Omental fat pad (tissue), 4 donors: Measurements from ENCODE around the gene SLC4A1AP. TPM values are rescaled to one million over a fixed set of nuclear protein-coding genes. Genes with fewer than 3 reads are reported as not detected.
"Not testable (repeated sequence)": the region's sequence is repeated elsewhere in the genome, so short reads cannot be mapped to it uniquely, and the experiment has no call there.

Source experiments
- ATAC-seq: fragments of 150-250 bp; one replicate; pipeline ENCODE4 v1.9.1; 2016; ENCODE audit warnings: mild to moderate bottlenecking, moderate library complexity; ENCODE audit not compliant: low FRiP score
- DNase-seq: peaks from one replicate; pipeline ENCODE4 v3.0.0-alpha.2; 2019; ENCODE audit warnings: low spot score
- total RNA-seq, 4 donors: library from RNA; depleted of rRNA; stranded (reverse); fragments of >200 nt; gene quantifications; one replicate each; pipeline ENCODE4 v1.1.0, GENCODE V29; 2016
- TF ChIP-seq, protein P1 (sequence below), 3 donors: fragments of 450-650 bp; IDR thresholded peaks; one replicate each; pipeline ENCODE4 v1.5.1; 2016 to 2017; ENCODE audit warnings: antibody characterized with exemption in 3 of 3, mild to moderate bottlenecking in 3 of 3, moderate library complexity in 2 of 3

Gene SLC4A1AP, protein sequence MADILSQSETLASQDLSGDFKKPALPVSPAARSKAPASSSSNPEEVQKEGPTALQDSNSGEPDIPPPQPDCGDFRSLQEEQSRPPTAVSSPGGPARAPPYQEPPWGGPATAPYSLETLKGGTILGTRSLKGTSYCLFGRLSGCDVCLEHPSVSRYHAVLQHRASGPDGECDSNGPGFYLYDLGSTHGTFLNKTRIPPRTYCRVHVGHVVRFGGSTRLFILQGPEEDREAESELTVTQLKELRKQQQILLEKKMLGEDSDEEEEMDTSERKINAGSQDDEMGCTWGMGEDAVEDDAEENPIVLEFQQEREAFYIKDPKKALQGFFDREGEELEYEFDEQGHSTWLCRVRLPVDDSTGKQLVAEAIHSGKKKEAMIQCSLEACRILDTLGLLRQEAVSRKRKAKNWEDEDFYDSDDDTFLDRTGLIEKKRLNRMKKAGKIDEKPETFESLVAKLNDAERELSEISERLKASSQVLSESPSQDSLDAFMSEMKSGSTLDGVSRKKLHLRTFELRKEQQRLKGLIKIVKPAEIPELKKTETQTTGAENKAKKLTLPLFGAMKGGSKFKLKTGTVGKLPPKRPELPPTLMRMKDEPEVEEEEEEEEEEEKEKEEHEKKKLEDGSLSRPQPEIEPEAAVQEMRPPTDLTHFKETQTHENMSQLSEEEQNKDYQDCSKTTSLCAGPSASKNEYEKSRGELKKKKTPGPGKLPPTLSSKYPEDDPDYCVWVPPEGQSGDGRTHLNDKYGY
- 10 to 100 TPM; 16.1 to 24.1 (median 20.4) TPM for total RNA-seq

DNA sequence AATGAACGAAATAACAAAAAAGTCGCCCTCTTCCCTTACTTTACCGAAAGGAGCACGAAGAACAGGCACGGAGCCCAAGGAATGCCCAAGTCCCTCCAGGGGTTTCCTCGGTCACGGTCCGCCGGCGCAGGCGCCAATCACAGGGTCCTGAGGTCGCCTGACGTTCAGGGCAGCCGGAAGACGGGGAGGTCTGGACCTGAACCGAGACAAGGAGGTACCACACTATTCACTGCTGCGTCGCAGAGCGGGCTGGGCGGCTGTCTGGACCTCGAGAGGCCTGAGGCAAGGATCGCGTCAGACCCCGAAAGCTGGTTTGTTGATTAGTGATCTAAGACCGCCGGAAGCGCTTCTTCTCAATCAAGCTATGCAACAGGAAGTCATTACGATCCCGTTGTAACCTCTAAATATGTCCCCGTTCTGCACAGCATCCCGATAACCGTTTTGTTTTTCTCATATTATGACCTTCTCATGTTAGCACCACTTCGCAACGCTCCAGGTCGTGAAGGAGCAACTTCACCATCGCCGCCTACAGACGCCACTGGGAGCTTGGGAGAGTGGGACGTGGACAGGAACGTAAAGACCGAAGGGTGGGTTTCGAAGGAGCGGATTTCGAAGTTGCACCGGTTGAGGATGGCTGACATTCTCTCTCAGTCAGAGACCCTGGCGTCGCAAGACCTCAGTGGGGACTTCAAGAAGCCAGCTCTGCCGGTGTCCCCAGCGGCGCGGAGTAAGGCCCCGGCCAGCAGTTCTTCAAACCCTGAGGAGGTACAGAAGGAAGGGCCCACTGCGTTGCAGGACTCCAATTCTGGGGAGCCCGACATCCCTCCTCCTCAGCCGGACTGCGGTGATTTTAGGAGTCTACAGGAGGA is at the start of gene SLC4A1AP, which contains the start of gene SUPT7L:
Gene SLC4A1AP (plus strand): TSS at position 605 of the 869 bp plus-strand sequence. CDS start 26 bp downstream, at position 631.
Gene SUPT7L (minus strand): TSS at position 330 of the 869 bp plus-strand sequence. CDS start 1,422 bp downstream, outside the sequence.
- ATAC-seq, result peak; percentile 82
- DNase-seq, result peak; percentile 29
- TF ChIP-seq, protein P1, sequence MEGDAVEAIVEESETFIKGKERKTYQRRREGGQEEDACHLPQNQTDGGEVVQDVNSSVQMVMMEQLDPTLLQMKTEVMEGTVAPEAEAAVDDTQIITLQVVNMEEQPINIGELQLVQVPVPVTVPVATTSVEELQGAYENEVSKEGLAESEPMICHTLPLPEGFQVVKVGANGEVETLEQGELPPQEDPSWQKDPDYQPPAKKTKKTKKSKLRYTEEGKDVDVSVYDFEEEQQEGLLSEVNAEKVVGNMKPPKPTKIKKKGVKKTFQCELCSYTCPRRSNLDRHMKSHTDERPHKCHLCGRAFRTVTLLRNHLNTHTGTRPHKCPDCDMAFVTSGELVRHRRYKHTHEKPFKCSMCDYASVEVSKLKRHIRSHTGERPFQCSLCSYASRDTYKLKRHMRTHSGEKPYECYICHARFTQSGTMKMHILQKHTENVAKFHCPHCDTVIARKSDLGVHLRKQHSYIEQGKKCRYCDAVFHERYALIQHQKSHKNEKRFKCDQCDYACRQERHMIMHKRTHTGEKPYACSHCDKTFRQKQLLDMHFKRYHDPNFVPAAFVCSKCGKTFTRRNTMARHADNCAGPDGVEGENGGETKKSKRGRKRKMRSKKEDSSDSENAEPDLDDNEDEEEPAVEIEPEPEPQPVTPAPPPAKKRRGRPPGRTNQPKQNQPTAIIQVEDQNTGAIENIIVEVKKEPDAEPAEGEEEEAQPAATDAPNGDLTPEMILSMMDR (IDR thresholded peaks at IDR 0.05), result no peak

DNA sequence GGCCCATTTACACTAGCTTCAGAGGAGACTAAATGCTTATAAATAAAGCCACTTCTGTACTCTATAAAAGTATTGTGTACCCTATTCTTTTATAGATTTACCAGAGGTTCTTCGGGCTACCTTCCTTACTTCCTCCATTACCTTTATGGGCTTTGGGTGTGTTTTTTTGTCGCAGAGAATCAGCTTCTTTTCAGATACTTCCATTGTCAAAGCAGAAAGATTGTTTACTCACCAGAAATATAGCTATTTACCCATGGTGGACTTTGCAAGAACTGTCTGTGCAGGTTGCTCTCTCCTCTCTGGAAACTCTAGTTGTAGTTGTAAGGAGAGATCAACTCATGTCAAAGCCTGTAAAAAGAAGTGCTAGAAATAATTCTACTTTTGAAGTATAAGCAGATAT is 49.7 kb upstream of the SLC4A1AP start:
- DNase-seq (no peak), ATAC-seq (no peak)
- TF ChIP-seq, protein P1 (IDR thresholded peaks at IDR 0.05), result no peak

DNA sequence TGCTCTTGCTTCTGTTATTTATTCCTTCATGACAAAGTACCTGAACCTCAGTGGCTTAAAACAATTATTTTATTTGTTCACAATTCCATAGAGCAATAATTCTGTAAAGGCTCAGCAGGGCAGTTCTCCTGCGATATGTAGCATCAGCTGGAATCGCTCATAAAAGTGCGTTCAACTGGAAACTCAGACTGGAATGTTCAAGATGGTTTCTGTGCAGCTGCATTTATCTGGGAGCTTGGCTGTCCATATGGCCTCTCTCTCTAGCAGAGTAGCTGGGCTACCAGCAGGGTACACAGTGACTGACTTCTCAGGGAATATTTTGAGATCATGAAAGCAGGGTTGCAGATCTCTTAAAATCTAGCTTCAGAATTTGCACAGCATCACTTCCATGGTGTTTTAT is 48.4 kb upstream of the SLC4A1AP start:
- TF ChIP-seq, protein P1 (IDR thresholded peaks at IDR 0.05), result no peak
- ATAC-seq (no peak), DNase-seq (no peak)

DNA sequence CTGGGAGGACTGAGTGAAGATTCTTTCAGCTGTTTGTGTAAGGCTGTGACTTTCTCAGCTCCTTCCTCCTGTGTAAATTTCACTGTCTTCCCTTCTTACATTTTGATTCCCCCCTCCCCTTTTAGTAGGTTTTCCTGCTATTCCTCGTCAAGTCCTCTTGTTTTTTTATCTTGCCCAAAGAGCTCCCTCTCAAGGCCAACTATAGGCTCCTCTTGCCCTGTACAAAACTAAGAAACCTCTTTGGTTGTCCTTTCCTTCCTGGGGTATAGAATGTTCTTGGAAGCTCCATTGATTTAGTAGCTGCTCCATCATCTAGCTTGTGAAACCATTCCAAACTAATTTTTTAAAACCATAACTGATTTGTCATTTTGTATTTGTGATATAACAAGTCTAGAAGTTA is 42.2 kb upstream of the SLC4A1AP start:
- DNase-seq, result no peak
- TF ChIP-seq, protein P1 (IDR thresholded peaks at IDR 0.05), result no peak
- no peak for ATAC-seq

DNA sequence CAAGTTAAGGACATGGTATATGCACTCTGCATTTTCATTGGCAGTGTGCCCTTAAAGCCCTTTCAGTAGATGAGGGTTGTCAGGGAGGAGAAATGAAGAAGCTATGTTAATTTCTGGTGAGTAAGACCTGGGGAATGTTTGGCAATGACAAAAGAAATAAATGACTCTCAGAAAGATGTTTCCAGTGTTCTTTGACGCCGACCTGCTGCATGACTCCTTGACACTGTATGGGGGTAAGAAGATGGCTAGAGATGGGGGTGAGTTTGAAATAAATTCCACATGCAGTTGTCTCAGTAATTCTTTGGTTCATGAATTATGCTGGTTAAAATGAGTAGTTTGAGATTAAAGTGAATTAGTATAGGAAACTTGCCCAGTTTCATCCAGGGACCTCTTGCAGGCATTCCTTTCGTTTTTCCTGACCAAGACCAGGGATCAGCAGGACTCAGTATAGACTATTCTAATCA is 40.7 kb upstream of the SLC4A1AP start:
- DNase-seq, result no peak
- TF ChIP-seq, protein P1 (IDR thresholded peaks at IDR 0.05), result no peak
- peak; percentile 49 for ATAC-seq

DNA sequence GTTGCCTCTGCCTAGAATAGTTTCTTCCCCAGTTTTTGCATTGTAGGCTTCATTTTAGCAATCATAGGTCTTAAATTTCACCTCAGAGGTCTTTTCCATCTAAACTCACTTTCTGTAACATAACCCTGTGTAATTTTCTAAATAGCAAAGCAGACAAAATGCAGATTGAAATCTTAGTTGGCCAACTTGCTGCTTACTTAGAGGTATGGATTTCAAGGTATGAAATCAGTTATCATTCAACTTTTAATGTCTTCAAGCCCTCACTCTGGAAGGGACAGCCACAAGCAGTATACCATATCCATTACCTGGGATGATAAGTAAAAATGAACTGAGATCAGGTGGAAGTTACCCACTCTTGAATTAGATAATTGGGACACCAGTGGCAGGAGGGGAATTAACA is 38.7 kb upstream of the SLC4A1AP start:
- TF ChIP-seq, protein P1 (IDR thresholded peaks at IDR 0.05), result no peak
- DNase-seq (no peak), ATAC-seq (no peak)

DNA sequence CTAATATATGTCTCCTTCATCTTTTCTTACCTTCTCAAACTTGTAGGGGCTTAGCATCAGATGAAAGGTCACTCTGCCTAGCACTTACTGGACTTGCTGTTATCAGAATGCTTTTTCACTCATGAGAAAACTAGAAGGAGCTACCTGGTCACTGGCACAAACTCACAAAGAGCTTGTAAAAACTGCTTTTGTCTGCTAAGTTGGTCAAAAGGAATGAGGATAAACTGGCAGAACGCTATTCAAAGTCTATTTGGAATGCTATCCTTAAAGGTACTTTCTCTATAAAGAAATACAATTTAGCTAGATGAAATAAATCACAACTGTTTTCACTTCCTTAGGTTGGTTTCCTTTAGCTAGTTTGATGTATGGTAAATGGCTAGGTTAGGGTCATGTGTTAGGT is 37.4 kb upstream of the SLC4A1AP start:
- not testable (repeated sequence) for DNase-seq, ATAC-seq

DNA sequence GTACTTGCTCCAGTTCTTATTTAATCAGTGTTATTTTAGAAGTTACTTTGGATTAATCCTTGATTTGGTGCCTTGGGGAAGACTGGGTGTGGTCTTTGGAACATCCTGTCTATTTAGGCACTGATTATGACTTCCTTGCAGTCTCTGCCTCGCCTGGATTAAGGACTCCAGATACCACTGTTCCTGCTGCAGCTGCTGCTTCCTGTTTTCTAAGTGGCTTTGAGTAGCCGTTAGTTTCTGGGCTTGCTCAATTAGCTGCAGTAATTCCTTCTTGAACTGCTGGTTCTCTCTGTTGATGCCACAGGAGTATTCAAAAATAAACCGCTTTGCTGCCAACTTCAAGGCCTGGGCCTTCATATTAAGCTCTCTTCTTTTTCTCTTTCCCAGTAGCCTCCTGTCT is 36.8 kb upstream of the SLC4A1AP start:
- not testable (repeated sequence) for ATAC-seq, DNase-seq
